IPS DF 4.7 (cell line): ENCODE data around the gene CDC14B.
"Not testable (repeated sequence)": the region's sequence is repeated elsewhere in the genome, so short reads cannot be mapped to it uniquely, and the experiment has no call there.

Source experiments
- DNase-seq: peaks from one replicate; pipeline ENCODE4 v3.0.0-alpha.2; 2013; ENCODE audit warnings: low spot score; ENCODE audit errors: extremely low read depth

Gene CDC14B

GRCh38 chr9:96550659-96551058, 69.0 kb downstream of the CDC14B start:
- DNase-seq, result no peak

DNA sequence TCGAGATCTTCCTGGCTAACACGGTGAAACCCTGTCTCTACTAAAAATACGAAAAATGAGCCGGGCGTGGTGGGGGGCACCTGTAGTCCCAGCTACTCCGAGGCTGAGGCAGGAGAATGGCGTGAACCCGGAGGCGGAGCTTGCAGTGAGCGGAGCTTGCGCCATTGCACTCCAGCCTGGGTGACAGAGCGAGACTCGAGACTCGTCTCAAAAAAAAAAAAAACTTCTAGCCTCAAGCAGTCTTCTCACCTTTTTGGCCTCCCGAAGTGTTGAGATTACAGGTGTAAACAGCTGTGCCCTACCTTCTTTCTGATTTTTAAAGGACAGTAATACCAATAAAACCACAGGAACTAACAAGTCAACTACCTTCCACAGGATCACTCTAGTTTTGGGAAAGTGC, 76.5 kb downstream of the CDC14B start:
- DNase-seq, result not testable (repeated sequence)

DNA sequence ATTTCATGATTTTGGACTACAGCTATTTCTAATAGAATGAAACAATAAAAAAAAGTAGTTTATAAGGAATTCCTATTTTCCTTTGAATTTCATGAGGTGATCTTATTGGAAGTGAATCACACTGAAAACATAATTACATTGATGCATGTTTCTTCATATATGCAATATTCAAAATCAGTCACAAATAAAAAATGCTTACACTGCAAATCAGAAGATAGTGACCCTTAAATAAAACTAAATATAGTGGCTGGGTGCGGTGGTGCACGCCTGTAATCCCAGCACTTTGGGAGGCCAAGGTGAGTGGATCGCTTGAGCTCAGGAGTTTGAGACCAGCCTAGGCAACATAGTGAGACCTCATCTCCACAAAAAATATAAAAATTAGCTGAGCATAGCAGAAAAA, 79.5 kb downstream of the CDC14B start:
- no peak for DNase-seq

DNA sequence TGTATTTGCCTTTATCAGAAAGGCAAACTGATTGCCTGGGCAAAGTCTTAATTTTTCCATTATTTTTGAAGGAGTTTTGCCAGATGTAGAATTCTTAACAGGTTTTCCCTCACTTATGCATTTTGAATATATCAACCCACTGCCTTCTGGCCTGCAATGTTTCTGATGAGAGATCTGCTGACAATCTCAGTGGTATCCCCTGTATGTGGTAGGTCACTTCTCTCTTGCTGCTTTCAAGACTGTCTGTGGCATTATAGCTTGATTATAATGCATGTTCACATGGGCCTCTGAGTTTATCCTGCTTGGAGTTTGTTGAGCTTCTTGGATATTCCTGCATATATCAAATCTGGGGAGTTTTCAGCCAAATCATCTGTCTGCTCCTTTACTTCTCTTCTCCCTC, 87.5 kb downstream of the CDC14B start:
- DNase-seq, result no peak

DNA sequence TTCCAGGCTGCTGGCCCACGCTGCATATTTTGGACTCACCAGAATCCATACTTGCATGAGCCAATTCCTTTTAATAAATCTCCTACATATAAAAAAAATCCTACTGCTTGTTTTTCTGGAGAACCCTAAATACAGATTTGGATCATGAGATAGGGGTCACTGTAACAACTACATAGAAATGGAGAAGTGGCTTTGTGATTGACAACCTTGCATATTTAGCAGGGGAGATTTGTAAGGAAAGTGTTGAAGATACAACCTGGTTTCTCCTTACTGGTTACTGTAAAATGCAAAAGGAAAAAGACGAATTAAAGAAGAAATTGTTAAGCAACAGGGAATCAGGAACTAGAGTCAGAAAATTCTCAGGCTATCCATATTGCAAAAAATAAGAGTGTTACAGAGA, 94.9 kb downstream of the CDC14B start:
- DNase-seq, result no peak

DNA sequence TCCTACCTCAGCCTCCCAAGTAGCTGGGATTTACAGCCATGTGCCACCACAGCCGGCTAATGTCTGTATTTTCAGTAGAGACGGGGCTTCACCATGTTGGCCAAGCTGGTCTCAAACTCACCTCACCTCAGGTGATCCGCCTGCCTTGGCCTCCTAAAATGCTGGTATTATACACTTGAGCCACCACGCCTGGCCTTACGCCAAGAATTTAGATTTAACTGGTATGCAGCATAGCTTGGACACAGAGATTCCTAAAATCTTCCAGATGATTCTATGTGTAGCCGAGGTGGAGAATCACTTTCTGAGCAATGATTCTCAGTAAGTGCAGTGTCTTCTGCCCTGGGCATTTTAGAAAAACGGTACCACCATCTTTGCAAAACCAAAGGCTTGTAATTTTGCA, 95.6 kb downstream of the CDC14B start:
- DNase-seq, result no peak

DNA sequence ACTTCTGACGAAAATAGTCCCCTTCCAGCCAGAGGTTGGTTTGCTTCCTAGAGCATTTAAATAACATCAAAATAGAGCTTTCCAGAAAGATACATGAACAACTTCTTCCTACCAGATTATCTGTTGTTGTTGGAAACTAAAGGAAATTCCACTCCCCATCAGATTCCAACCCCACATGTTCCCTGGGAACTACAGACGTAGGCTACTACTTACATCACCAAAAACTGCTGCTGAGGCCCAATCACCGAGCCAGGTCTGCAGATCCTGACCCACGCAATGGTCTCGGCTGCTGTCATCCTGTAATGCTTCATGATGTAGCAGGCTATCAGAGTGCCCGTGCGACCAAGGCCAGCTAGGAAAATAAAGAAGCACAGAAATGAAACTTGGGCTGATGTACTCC, 96.3 kb downstream of the CDC14B start:
- DNase-seq, result no peak

DNA sequence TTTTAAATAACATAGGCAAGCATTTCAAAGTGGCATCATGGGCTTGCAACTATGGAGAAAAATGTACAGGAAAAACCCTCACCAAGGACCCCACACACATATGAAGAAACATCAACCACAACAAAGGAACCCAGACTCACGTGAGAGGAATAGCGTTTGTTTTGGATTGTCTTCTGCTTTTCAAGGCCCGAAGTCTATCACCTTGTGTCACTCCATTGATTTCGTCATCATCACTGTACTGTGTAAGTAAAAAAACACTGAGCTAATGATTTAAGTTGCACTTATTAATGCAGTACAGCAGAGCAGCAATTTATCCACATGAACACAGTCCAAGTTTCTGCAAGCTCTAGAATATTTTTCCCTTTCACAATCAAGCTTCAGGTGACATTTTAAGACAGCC, 97.3 kb downstream of the CDC14B start:
- no peak for DNase-seq

GRCh38 chr9:96519787-96520186, 99.9 kb downstream of the CDC14B start:
- DNase-seq, result no peak

DNA sequence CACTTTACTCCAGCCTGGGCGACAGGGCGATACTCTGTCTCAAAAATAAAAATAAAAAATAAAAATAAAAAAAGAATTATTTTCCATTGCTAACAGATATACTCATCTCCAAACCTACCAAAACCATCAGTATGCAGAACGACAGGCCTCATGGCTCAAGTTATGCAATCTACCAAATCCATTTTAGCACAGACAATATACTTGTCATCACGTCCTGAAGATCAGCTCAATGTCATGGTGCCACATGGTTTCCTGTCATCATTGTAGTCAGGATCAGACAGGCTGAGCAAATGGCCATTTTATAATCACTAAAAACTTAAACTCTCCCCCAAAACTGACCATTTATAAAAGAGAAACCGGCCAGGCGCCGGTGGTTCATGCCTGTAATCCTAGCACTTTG, 100.5 kb downstream of the CDC14B start:
- no peak for DNase-seq

GRCh38 chr9:96515621-96516470, 103.8 kb downstream of the CDC14B start:
- DNase-seq, result no peak

GRCh38 chr9:96514800-96515158, 104.9 kb downstream of the CDC14B start:
- no peak for DNase-seq

DNA sequence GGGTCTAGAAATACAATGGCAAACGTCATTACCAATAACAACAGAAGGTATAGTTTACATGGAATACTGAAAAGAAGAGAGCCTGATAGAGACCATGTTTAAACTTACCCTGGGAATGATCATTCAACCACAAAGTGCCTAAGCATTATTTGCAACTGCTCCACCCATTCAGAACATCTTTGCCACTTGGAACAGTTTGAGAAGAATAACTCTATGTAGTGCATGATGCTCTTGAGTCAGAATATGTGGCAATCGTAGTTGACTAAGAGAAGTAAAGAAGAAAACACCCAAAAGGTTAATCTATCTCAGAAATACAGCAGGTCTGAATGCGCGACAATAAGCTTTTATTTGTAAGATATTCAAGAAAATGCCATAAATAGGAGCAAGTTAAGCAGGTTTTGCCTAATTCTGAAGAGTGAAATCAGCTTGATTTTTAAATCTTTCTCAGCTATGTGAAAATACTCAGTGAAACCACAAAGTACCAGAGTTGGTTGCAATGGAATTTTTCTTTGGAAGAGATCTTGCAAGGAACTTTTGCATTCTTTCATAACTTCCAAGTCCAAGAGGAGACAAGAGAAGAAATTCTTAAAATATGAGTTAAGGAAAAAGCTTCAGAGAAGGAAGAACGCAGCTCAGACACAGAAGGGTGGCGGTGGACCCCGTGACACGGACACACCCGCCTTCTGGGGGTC, 105.4 kb downstream of the CDC14B start:
- DNase-seq, result no peak

DNA sequence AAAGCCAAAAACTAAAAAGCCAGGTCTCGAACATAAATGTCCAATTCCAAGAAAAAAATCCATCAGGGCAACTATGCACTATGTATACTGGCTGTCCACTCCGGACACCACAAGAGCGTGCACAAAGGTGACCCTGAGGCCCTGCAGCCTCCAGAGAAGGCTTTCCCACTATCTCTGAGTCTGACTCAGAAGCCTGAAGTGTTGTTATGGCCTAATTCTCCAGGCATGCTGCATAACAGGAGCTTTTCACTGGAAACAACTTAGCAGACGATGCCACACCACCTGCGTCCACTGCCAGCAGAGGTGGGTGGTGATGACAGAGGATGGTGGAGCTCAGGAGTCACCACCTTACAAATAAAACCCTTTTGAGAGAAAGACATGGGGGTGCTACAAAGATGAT, 106.0 kb downstream of the CDC14B start:
- DNase-seq, result no peak

DNA sequence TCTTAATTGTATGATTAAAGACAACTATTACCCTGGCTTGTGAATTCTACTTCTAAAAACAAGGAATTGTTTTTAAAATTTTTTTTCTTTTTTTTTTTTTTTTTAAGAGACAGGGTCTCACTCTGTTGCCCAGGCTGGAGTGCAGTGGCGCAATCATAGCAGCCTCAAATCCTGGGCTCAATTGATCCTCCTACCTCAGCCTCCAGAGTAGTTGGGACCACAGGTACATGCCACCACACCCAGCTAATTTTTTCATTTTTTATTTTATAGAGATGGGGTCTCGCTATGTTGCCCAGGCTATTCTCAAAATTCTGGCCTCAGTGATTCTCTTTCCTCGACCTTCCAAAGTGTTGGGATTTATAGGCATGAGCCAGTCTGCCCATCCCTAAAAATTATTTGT, 107.4 kb downstream of the CDC14B start:
- DNase-seq, result no peak

DNA sequence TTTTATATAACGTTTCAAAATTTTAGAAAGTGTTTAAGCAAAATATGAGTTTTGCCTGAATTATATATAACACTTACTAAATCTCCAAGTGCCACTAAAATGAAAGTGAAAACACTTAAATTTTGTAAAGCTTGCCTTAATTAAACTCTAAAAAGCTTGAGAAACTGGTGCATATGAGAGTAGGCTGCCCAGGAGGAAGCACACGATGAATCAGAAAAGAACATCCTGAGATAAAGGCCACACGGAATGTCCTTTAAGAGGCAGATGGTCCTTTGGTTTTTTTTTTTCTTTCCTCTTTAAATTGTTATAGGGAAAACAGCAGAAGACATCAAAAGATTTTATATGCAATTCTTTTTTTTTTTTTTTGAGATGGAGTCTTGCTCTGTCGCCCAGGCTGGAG, 109.4 kb downstream of the CDC14B start:
- no peak for DNase-seq

DNA sequence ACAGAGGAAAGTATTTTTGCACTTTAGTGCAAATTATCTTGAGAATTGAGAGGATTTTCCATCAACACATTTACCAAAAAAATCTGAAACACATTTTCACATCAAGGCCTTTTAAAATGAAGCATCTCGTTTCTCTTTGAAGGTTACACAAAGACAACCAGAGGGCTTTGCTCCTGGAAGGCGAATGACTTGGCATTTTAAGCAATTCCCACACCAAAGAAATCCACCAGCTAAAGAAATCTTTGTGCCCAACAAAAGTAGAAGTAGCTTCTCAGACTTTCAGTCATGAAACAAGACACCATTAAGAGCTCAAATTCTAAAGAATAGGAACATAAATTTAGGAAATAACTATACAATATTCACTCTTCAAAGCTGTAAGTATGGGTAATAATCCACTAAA, 109.8 kb downstream of the CDC14B start:
- no peak for DNase-seq

GRCh38 chr9:96509026-96509425, 110.6 kb downstream of the CDC14B start:
- no peak for DNase-seq

DNA sequence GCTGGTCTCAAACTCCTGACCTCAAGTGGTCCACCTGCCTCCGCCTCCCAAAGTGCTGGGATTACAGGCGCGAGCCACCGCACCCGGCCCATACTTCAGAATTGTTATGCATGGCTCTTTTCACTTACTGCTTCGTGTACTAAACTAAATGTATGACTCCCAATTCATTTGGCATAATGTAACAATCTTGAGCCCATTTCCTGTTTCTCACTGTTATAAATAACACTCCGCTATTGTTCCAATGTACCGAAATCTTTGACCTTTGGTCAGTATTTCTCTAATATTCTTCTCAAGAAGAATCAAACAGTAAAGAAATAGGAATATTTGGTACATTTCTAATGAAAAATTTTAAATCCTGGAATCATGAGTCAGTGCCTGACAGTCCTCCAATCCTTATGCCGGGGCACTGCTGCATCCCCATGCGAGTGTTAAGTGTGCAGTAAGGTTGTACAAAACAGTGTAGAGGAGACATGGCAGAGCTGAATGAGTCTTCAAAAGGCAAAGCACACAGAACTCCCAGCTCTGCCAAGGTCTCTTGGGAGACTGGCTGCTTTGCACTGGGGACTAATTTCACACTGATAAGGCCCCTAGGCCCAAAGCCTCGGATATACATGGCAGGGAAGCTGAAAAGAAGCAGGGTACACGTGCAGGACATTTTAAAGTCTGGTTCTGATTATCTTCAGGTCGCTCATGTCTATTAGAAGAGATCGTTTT, 111.3 kb downstream of the CDC14B start:
- DNase-seq, result no peak

DNA sequence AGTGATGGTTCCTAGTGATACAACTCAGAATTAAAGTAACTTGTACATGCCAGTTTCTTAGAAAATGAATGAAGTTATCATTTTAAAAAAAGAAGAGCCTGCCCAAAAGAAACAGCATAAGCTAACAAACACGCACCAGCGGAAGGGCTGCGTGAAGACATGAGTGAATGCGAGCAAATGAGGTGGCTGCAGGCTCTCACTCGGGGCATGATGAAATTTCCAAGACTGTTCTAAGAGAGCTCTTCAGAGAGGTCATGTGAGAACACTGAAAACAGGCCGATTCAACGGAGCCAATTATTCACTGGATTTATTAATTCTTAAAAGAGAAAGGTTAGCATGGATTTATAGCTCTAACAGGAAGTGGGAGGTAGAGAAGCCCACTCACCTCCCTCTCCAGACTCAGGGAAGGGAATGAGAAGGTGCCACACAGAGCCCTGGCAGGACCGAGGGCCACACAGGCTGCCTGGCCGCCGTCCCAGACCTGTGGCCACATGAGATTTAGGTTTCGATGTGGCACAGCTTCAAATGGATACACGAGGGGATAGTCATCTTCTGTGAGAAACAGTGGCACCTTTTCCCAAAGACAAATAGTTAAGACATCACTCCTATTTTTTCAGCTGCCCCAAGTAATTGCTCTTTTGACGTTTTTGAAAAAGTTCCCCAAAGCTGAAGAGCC, 114.2 kb downstream of the CDC14B start:
- DNase-seq, result no peak

DNA sequence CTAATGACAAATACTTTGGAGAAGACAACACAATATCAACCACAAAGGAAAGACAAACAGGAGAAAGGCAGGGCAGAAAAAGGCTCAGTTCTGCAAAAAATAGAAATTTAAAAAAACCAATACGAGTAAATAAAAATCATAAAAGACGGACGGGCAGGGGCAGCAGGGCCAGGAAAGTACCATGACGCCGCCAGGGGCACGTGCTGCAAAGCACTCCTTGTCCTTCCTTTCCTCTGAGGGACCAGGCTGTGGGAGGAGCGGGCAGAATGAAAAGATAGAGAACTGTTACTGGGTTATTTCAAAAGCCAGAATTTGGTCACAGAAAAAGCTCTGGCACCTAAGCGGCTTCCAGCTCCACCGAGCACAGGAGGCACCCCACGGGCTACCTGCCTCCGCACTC, 115.7 kb downstream of the CDC14B start:
- DNase-seq, result no peak

DNA sequence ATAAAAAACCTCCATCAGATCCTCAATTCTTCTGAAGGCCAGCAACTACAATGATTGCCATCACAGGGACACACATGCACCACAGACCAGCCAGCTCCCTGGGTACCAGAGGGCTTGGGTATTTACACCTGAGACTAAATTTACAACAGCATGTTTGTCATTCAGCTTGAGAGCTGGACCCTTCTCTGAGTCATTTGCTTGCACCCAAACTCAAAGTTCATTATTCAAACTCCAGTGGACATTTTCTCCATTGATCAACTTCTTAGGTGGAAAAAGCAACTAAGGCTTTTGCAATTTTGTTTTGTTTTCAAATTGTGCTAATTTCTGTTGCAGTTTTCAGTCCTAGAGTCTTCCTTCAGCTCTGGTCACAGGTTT, 116.3 kb downstream of the CDC14B start:
- not testable (repeated sequence) for DNase-seq
